A673 (cell line): ENCODE data around the gene GRID1. TPM values are rescaled to one million over a fixed set of nuclear protein-coding genes. Genes with fewer than 3 reads are reported as not detected.

Source experiments
- BruUV-seq: library from RNA; stranded (reverse); fragments of 400-500 nt; replicated peaks from 2 replicates; lab custom pipeline; 2021; lab: Mats Ljungman, UMichigan
- CTCF ChIA-PET: fragments of 300-600 bp; sonication (Branson Sonifier 250); formaldehyde crosslinking; loops from one replicate; lab custom pipeline; 2022; ENCODE audit warnings: antibody characterized with exemption; lab: Charles Lee
- POLR2A ChIA-PET: fragments of 300-600 bp; sonication (Branson Sonifier 250); formaldehyde crosslinking; loops from one replicate; lab custom pipeline; 2022; ENCODE audit warnings: antibody characterized with exemption; ENCODE audit not compliant: low non-redundant PET; lab: Charles Lee
- DNase-seq: peaks from one replicate; pipeline ENCODE4 v3.0.0-alpha.2; 2015; ENCODE audit warnings: low spot score
- H3K27ac ChIP-seq: fragments of 200-600 bp; sonication (generic); 2 replicates; pipeline ENCODE4 v1.5.1; 2016; ENCODE audit warnings: mixed run types, low read depth, mild to moderate bottlenecking, mixed read lengths, antibody characterized with exemption, low read length; ENCODE audit not compliant: poor library complexity, severe bottlenecking
- H3K27me3 ChIP-seq: fragments of 200-600 bp; sonication (generic); replicated peaks from 2 replicates; pipeline ENCODE4 v1.6.1; 2017; ENCODE audit warnings: mixed run types, low read depth, mild to moderate bottlenecking, mixed read lengths, antibody characterized with exemption, low read length; ENCODE audit not compliant: insufficient read depth, poor library complexity
- H3K36me3 ChIP-seq: fragments of 200-600 bp; sonication (generic); 2 replicates; pipeline ENCODE4 v1.6.1; 2016; ENCODE audit warnings: mixed run types, mild to moderate bottlenecking, mixed read lengths, antibody characterized with exemption, low read length; ENCODE audit not compliant: insufficient read depth, poor library complexity, severe bottlenecking
- H3K4me1 ChIP-seq: fragments of 200-600 bp; sonication (generic); 2 replicates; pipeline ENCODE4 v1.6.1; 2017; ENCODE audit warnings: mixed run types, mild to moderate bottlenecking, mixed read lengths, antibody characterized with exemption, low read length; ENCODE audit not compliant: insufficient read depth, poor library complexity, severe bottlenecking
- H3K4me3 ChIP-seq: fragments of 200-600 bp; sonication (generic); 2 replicates; pipeline ENCODE4 v1.5.1; 2016; ENCODE audit warnings: low read depth, mixed run types, mild to moderate bottlenecking, mixed read lengths, low read length; ENCODE audit not compliant: poor library complexity, severe bottlenecking
- H3K9me3 ChIP-seq: fragments of 200-600 bp; sonication (generic); 2 replicates; pipeline ENCODE4 v1.6.1; 2016; ENCODE audit warnings: mixed run types, low read depth, mild to moderate bottlenecking, mixed read lengths, antibody characterized with exemption, low read length; ENCODE audit not compliant: poor library complexity, severe bottlenecking
- EZH2 ChIP-seq: fragments of 200-600 bp; sonication (generic); IDR thresholded peaks from 2 replicates; pipeline ENCODE4 v1.6.1; 2017; ENCODE audit warnings: borderline replicate concordance, low read depth, mild to moderate bottlenecking, mixed read lengths, antibody characterized with exemption, low read length; ENCODE audit not compliant: poor library complexity, severe bottlenecking
- intact Hi-C: fragments of 100-400 bp; cut with micrococcal nuclease; formaldehyde crosslinking; loops from one replicate; pipeline ENCODE4 v1.10.0; 2022; ENCODE audit not compliant: unreplicated experiment
- total RNA-seq: library from RNA; stranded (reverse); gene quantifications from 2 replicates; pipeline ENCODE4 v1.2.3, GENCODE V29; 2021
- TF ChIP-seq, protein P1 (sequence below): fragments of 300-800, 200-600 bp; sonication (generic); conservative IDR thresholded peaks from 2 replicates; pipeline ENCODE4 v1.5.1; 2017; ENCODE audit warnings: low read depth, mild to moderate bottlenecking, antibody characterized with exemption, low read length, moderate library complexity, mixed read lengths

GRID1 gene
- total RNA-seq, 1 experiment from 2014 or later: not detected

DNA sequence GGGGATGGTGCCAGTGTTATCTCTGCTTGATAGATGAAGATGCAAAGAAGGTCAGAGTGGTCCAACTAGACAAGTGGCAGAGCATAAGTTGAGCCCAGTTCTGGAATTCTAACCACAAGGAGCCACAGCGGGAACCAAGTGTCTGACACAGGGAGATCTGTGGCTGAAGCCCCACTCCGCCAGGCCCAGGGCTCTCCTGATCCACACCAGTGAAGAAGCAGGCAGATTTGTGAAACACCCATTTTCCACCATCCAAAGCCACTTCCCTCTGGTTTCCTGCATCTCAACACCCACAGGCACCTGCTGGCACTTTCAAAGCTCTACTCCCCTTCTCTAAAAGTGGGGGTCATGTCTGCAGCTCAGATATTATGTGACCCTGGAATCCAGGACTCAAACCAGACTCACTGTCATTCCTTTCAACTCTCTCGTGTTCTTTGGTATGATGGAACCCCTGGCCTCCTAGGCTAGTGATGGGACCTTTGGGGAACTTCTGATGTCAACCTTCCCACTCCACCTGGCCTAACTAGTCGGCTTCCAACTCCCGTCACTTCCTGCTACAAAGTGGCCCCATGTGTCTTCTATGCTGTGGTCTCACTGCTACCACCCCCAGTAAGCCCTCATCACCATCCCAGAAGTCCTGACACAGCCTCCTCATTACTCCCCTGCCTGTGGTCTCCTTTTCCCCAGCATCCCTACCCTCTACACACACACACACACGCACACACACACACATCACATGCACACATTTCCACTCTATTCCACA lies 177.6 kb downstream of the GRID1 start:
- Histone ChIP-seq H3K9me3 (no peaks in the 10 kb centered on the region), H3K27ac (no peak overlapping the region), H3K27me3 (peaks cover 26% of the 10 kb centered on the region), H3K4me1 (no peaks in the 10 kb centered on the region), H3K4me3 (no peak overlapping the region), H3K36me3 (no peaks in the 10 kb centered on the region)
- no TSS peak for BruUV-seq
- intact Hi-C loops: no loop called here
- ChIA-PET CTCF (no interaction called here), POLR2A (no interaction called here)
- no peak for DNase-seq
- TF ChIP-seq, protein P1, sequence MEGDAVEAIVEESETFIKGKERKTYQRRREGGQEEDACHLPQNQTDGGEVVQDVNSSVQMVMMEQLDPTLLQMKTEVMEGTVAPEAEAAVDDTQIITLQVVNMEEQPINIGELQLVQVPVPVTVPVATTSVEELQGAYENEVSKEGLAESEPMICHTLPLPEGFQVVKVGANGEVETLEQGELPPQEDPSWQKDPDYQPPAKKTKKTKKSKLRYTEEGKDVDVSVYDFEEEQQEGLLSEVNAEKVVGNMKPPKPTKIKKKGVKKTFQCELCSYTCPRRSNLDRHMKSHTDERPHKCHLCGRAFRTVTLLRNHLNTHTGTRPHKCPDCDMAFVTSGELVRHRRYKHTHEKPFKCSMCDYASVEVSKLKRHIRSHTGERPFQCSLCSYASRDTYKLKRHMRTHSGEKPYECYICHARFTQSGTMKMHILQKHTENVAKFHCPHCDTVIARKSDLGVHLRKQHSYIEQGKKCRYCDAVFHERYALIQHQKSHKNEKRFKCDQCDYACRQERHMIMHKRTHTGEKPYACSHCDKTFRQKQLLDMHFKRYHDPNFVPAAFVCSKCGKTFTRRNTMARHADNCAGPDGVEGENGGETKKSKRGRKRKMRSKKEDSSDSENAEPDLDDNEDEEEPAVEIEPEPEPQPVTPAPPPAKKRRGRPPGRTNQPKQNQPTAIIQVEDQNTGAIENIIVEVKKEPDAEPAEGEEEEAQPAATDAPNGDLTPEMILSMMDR: no peak
- no peak for TF ChIP-seq EZH2

DNA sequence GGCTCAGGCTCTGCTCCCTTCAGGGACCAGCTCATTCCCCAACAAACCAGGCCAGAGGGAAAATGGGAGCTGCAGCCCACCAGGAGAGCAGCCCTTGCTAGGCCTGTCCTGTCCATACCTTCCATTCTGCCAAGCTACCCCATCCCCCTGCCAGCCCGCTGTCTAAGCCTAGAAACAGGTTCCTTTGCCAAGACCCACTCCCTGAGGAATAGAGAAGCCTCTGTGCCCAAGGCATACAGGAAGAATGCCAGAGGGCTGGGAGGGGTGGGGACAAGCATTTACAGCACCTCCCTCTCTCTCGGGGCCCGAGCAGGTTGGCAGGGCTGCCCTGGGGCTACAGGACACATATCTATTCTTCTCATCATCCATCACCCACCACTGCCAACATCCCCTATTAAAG lies 178.3 kb downstream of the GRID1 start:
- peaks cover 29% of the 10 kb centered on the region for H3K27me3 ChIP-seq
- TF ChIP-seq EZH2: no peak
- TF ChIP-seq, protein P1: no peak
- H3K27ac ChIP-seq: no peak overlapping the region
- no peaks in the 10 kb centered on the region for H3K4me1 ChIP-seq
- intact Hi-C loops: no loop called here
- H3K36me3 ChIP-seq: no peaks in the 10 kb centered on the region
- no peaks in the 10 kb centered on the region for H3K9me3 ChIP-seq
- BruUV-seq: no TSS peak
- no peak overlapping the region for H3K4me3 ChIP-seq
- ChIA-PET POLR2A (no interaction called here), CTCF (no interaction called here)
- no peak for DNase-seq

DNA sequence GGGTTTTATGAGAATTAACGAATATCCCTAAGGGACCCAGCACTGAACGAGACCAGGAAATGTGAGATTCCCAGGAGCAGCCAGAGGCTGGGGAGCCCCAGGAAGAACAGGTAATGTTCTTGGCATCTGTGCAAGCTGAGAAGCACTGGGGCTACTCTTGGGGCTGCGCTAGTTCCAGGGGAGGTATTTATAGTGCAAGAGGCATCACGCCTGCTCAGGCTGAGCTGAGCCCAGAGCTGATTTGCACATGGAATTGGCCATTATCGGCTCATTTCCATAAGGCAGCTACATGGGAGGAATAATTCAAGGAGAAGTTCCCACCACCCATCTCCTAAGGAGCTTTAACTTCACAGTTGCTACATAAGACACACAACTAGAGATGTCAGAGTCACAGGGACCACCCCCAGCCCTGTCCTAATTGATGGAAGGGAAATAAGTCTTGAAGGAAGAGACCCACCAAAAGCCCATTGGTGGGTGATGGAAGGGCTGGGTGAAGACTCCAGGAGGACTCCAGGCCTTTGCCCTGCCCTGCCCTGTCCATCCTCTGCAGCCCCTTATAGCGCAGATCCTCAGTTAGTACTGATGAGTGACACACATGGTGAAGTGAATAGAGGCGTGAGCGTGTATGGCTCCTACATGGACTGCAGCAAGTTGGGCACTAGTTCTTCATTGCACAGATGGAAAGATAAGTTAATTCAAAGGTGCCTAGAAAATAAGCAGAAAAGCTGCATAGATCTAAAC lies 178.9 kb downstream of the GRID1 start:
- no peak for TF ChIP-seq EZH2
- TF ChIP-seq, protein P1: no peak
- H3K9me3 ChIP-seq: no peaks in the 10 kb centered on the region
- DNase-seq: no peak
- H3K4me3 ChIP-seq: no peak overlapping the region
- H3K36me3 ChIP-seq: no peaks in the 10 kb centered on the region
- BruUV-seq: no TSS peak
- intact Hi-C loops: no loop called here
- no peaks in the 10 kb centered on the region for H3K4me1 ChIP-seq
- H3K27me3 ChIP-seq: peaks cover 33% of the 10 kb centered on the region
- CTCF ChIA-PET: no interaction called here
- H3K27ac ChIP-seq: no peak overlapping the region
- POLR2A ChIA-PET: no interaction called here
